Glutamatergic neuron (in vitro differentiated cells): Measurements from ENCODE around the gene SLC5A1. TPM values are rescaled to one million over a fixed set of nuclear protein-coding genes. Genes with fewer than 3 reads are reported as not detected.
A peak's percentile ranks its signal among the peaks of the same experiment; 100 is the strongest.

Source experiments
- DNase-seq: peaks from one replicate; pipeline ENCODE4 v3.0.0; 2022
- H3K27ac Mint-ChIP-seq: one replicate; pipeline ENCODE4 v1.8.0; 2020; ENCODE audit warnings: mild to moderate bottlenecking, mixed read lengths, inconsistent platforms; ENCODE audit not compliant: unreplicated experiment
- H3K27me3 Mint-ChIP-seq: one replicate; pipeline ENCODE4 v1.8.0; 2020; ENCODE audit warnings: mild to moderate bottlenecking, moderate library complexity, mixed read lengths, inconsistent platforms; ENCODE audit not compliant: unreplicated experiment
- H3K36me3 Mint-ChIP-seq: one replicate; pipeline ENCODE4 v1.8.0; 2020; ENCODE audit warnings: mild to moderate bottlenecking, mixed read lengths, inconsistent platforms; ENCODE audit not compliant: unreplicated experiment
- H3K4me1 Mint-ChIP-seq: one replicate; pipeline ENCODE4 v1.8.0; 2020; ENCODE audit warnings: mild to moderate bottlenecking, low read depth, mixed read lengths, inconsistent platforms; ENCODE audit not compliant: unreplicated experiment
- H3K4me3 Mint-ChIP-seq: one replicate; pipeline ENCODE4 v1.8.0; 2020; ENCODE audit warnings: mild to moderate bottlenecking, mixed read lengths, inconsistent platforms; ENCODE audit not compliant: unreplicated experiment
- H3K9me3 Mint-ChIP-seq: one replicate; pipeline ENCODE4 v1.8.0; 2020; ENCODE audit warnings: mild to moderate bottlenecking, moderate library complexity, mixed read lengths, inconsistent platforms; ENCODE audit not compliant: unreplicated experiment
- CTCF ChIP-seq: fragments of 200-600 bp; sonication (generic); IDR thresholded peaks from one replicate; pipeline ENCODE4 v1.5.0; 2021; ENCODE audit not compliant: partially characterized antibody, unreplicated experiment
- long read RNA-seq: library from polyadenylated mRNA; unstranded; transcript quantifications from one replicate; pipeline ENCODE4 v2.0.0, GENCODE V29; 2020; ENCODE audit not compliant: unreplicated experiment
- total RNA-seq: library from RNA; stranded (reverse); fragmentation: NEBNext Ultra II Directional; extraction: Animal tissue kit (Norgen Biotek cat#: 25700); gene quantifications from one replicate; pipeline ENCODE4 v1.2.1, GENCODE V29; 2021; ENCODE audit not compliant: unreplicated experiment

The SLC5A1 gene
- not detected for total RNA-seq
- long read RNA-seq = 0 reads

- no peak within 1 kb of the TSS for H3K4me3 Mint-ChIP-seq
- H3K36me3 Mint-ChIP-seq = no peaks in the 10 kb centered on the region
- no peak for TF ChIP-seq CTCF
- no peak for DNase-seq
- peaks cover 3% of the 10 kb centered on the region for H3K27me3 Mint-ChIP-seq
- no peaks in the 10 kb centered on the region for H3K4me1 Mint-ChIP-seq
- no peak within 1 kb of the TSS for H3K27ac Mint-ChIP-seq
- H3K9me3 Mint-ChIP-seq = no peaks in the 10 kb centered on the region
Observed at GRCh38 chr22:32042924-32043323, at the start of gene SLC5A1. SLC5A1 (plus strand) TSS chr22:32043261; CDS start chr22:32043282, 21 bp downstream.

GRCh38 chr22:31995046-31995445 is 48.0 kb upstream of the SLC5A1 start:
- Mint-ChIP-seq H3K27me3 (peaks cover 2% of the 10 kb centered on the region), H3K4me1 (no peaks in the 10 kb centered on the region), H3K36me3 (no peaks in the 10 kb centered on the region), H3K27ac (no peak overlapping the region), H3K4me3 (no peak overlapping the region), H3K9me3 (no peaks in the 10 kb centered on the region)
- no peak for DNase-seq
- TF ChIP-seq CTCF = peak; percentile 41

- Mint-ChIP-seq H3K27ac (no peak overlapping the region), H3K9me3 (no peaks in the 10 kb centered on the region), H3K27me3 (peaks cover 2% of the 10 kb centered on the region), H3K36me3 (no peaks in the 10 kb centered on the region), H3K4me1 (no peaks in the 10 kb centered on the region), H3K4me3 (no peak overlapping the region)
- no peak for TF ChIP-seq CTCF
- no peak for DNase-seq
Observed at GRCh38 chr22:31995807-31996206, 47.3 kb upstream of the SLC5A1 start.

GRCh38 chr22:31998784-31999385 is 44.2 kb upstream of the SLC5A1 start:
- H3K27me3 Mint-ChIP-seq = peaks cover 2% of the 10 kb centered on the region
- TF ChIP-seq CTCF = no peak
- H3K9me3 Mint-ChIP-seq = no peaks in the 10 kb centered on the region
- H3K36me3 Mint-ChIP-seq = no peaks in the 10 kb centered on the region
- H3K4me3 Mint-ChIP-seq = no peak overlapping the region
- no peak overlapping the region for H3K27ac Mint-ChIP-seq
- no peaks in the 10 kb centered on the region for H3K4me1 Mint-ChIP-seq
- no peak for DNase-seq

GRCh38 chr22:32000181-32000580 is 42.9 kb upstream of the SLC5A1 start:
- Mint-ChIP-seq H3K9me3 (no peaks in the 10 kb centered on the region), H3K4me1 (no peaks in the 10 kb centered on the region), H3K36me3 (no peaks in the 10 kb centered on the region), H3K27ac (no peak overlapping the region), H3K27me3 (peaks cover 2% of the 10 kb centered on the region), H3K4me3 (no peak overlapping the region)
- DNase-seq = no peak
- no peak for TF ChIP-seq CTCF
